Activated CD4-positive, alpha-beta T cell treated with anti-CD3 and anti-CD28 coated beads, Interleukin-2, amount 10 ng/mL, durations not matched to agents 24 days and 14 days (primary cell): ENCODE results near the gene FAM107B. TPM values are rescaled to one million over a fixed set of nuclear protein-coding genes. Genes with fewer than 3 reads are reported as not detected.
A peak's percentile ranks its signal among the peaks of the same experiment; 100 is the strongest.

Source experiments
- DNase-seq: peaks from one replicate; pipeline ENCODE4 v3.0.0; 2022
- H3K27ac Mint-ChIP-seq: one replicate; pipeline ENCODE4 v1.8.0; 2022; ENCODE audit warnings: mild to moderate bottlenecking, mixed read lengths
- H3K27me3 Mint-ChIP-seq: one replicate; pipeline ENCODE4 v1.8.0; 2022; ENCODE audit warnings: mixed read lengths
- H3K36me3 Mint-ChIP-seq: one replicate; pipeline ENCODE4 v1.8.0; 2022; ENCODE audit warnings: low read depth, mild to moderate bottlenecking, mixed read lengths
- H3K4me1 Mint-ChIP-seq: one replicate; pipeline ENCODE4 v1.8.0; 2021; ENCODE audit warnings: mixed read lengths
- H3K4me3 Mint-ChIP-seq: one replicate; pipeline ENCODE4 v1.8.0; 2022; ENCODE audit warnings: mild to moderate bottlenecking, moderate library complexity, mixed read lengths
- H3K9me3 Mint-ChIP-seq: one replicate; pipeline ENCODE4 v1.8.0; 2021; ENCODE audit warnings: mixed read lengths
- intact Hi-C: fragments of 100-400 bp; cut with micrococcal nuclease; formaldehyde crosslinking; loops from one replicate; pipeline ENCODE4 v1.15.1; 2023
- total RNA-seq: library from RNA; stranded (reverse); gene quantifications from 2 replicates; pipeline ENCODE4 v1.2.3, GENCODE V29; 2022

FAM107B gene
- total RNA-seq, 1 donor from 2014 or later: 113 TPM

GRCh38 chr10:14687340-14687739 lies 87.4 kb downstream of the FAM107B start:
- H3K4me1 Mint-ChIP-seq: peaks cover 19% of the 10 kb centered on the region
- no peaks in the 10 kb centered on the region for H3K36me3 Mint-ChIP-seq
- H3K4me3 Mint-ChIP-seq: no peak overlapping the region
- no peaks in the 10 kb centered on the region for H3K27me3 Mint-ChIP-seq
- intact Hi-C loops: no loop called here
- H3K9me3 Mint-ChIP-seq: no peaks in the 10 kb centered on the region
- no peak overlapping the region for H3K27ac Mint-ChIP-seq
- DNase-seq: no peak

GRCh38 chr10:14686356-14686755 lies 88.3 kb downstream of the FAM107B start:
- no peak for DNase-seq
- Mint-ChIP-seq H3K27me3 (no peaks in the 10 kb centered on the region), H3K36me3 (no peaks in the 10 kb centered on the region), H3K4me1 (peaks cover 19% of the 10 kb centered on the region), H3K4me3 (no peak overlapping the region), H3K9me3 (no peaks in the 10 kb centered on the region), H3K27ac (no peak overlapping the region)
- intact Hi-C loops: loop anchor here (1.0 kb wide), 1 partner anchor 26 kb away; no protein-coding TSS in a partner anchor

- intact Hi-C loops: no loop called here
- H3K4me1 Mint-ChIP-seq: peaks cover 19% of the 10 kb centered on the region
- no peak for DNase-seq
- no peaks in the 10 kb centered on the region for H3K27me3 Mint-ChIP-seq
- no peak overlapping the region for H3K27ac Mint-ChIP-seq
- H3K4me3 Mint-ChIP-seq: no peak overlapping the region
- H3K9me3 Mint-ChIP-seq: no peaks in the 10 kb centered on the region
- H3K36me3 Mint-ChIP-seq: no peaks in the 10 kb centered on the region
Observed at GRCh38 chr10:14684354-14684753, 90.3 kb downstream of the FAM107B start.

GRCh38 chr10:14683256-14683655 lies 91.4 kb downstream of the FAM107B start:
- Mint-ChIP-seq H3K4me3 (no peak overlapping the region), H3K4me1 (peaks cover 13% of the 10 kb centered on the region), H3K36me3 (no peaks in the 10 kb centered on the region), H3K9me3 (no peaks in the 10 kb centered on the region), H3K27me3 (no peaks in the 10 kb centered on the region), H3K27ac (peak overlapping the region; percentile 39)
- intact Hi-C loops: no loop called here
- DNase-seq: no peak

GRCh38 chr10:14681802-14682201 lies 92.9 kb downstream of the FAM107B start:
- no peaks in the 10 kb centered on the region for H3K27me3 Mint-ChIP-seq
- no peak overlapping the region for H3K27ac Mint-ChIP-seq
- peaks cover 7% of the 10 kb centered on the region for H3K4me1 Mint-ChIP-seq
- no peaks in the 10 kb centered on the region for H3K9me3 Mint-ChIP-seq
- H3K36me3 Mint-ChIP-seq: no peaks in the 10 kb centered on the region
- no peak for DNase-seq
- H3K4me3 Mint-ChIP-seq: no peak overlapping the region
- intact Hi-C loops: no loop called here

GRCh38 chr10:14681305-14681704 lies 93.4 kb downstream of the FAM107B start:
- H3K27ac Mint-ChIP-seq: no peak overlapping the region
- DNase-seq: no peak
- peaks cover 4% of the 10 kb centered on the region for H3K4me1 Mint-ChIP-seq

GRCh38 chr10:14678637-14679036 lies 96.1 kb downstream of the FAM107B start:
- no peak for DNase-seq
- H3K4me3 Mint-ChIP-seq: no peak overlapping the region
- H3K9me3 Mint-ChIP-seq: no peaks in the 10 kb centered on the region
- intact Hi-C loops: no loop called here
- no peak overlapping the region for H3K27ac Mint-ChIP-seq
- H3K36me3 Mint-ChIP-seq: no peaks in the 10 kb centered on the region
- no peaks in the 10 kb centered on the region for H3K4me1 Mint-ChIP-seq
- peaks cover 1% of the 10 kb centered on the region for H3K27me3 Mint-ChIP-seq

More at GRCh38 chr10:14681305-14681704, 93.4 kb downstream of the FAM107B start:
- no peaks in the 10 kb centered on the region for H3K27me3 Mint-ChIP-seq
- H3K9me3 Mint-ChIP-seq: no peaks in the 10 kb centered on the region
- no peaks in the 10 kb centered on the region for H3K36me3 Mint-ChIP-seq
- no peak overlapping the region for H3K4me3 Mint-ChIP-seq
- intact Hi-C loops: no loop called here

- H3K27ac Mint-ChIP-seq: no peak overlapping the region
- H3K4me3 Mint-ChIP-seq: no peak overlapping the region
- peaks cover 3% of the 10 kb centered on the region for H3K27me3 Mint-ChIP-seq
- H3K9me3 Mint-ChIP-seq: no peaks in the 10 kb centered on the region
- no peaks in the 10 kb centered on the region for H3K36me3 Mint-ChIP-seq
- intact Hi-C loops: no loop called here
- H3K4me1 Mint-ChIP-seq: no peaks in the 10 kb centered on the region
- DNase-seq: no peak
Observed at GRCh38 chr10:14676732-14677131, 98.0 kb downstream of the FAM107B start.

GRCh38 chr10:14674376-14675050 lies 100.2 kb downstream of the FAM107B start:
- Mint-ChIP-seq H3K36me3 (no peaks in the 10 kb centered on the region), H3K27me3 (peaks cover 3% of the 10 kb centered on the region), H3K4me1 (peaks cover 2% of the 10 kb centered on the region), H3K27ac (no peak overlapping the region), H3K9me3 (peaks cover 7% of the 10 kb centered on the region), H3K4me3 (no peak overlapping the region)
- intact Hi-C loops: no loop called here
- DNase-seq: no peak

GRCh38 chr10:14673189-14673861 lies 101.4 kb downstream of the FAM107B start:
- peaks cover 9% of the 10 kb centered on the region for H3K9me3 Mint-ChIP-seq
- intact Hi-C loops: no loop called here
- DNase-seq: no peak
- H3K27me3 Mint-ChIP-seq: peaks cover 3% of the 10 kb centered on the region
- H3K36me3 Mint-ChIP-seq: no peaks in the 10 kb centered on the region
- peaks cover 7% of the 10 kb centered on the region for H3K4me1 Mint-ChIP-seq
- no peak overlapping the region for H3K4me3 Mint-ChIP-seq
- no peak overlapping the region for H3K27ac Mint-ChIP-seq

GRCh38 chr10:14671386-14671831 lies 103.3 kb downstream of the FAM107B start:
- Mint-ChIP-seq H3K27me3 (peaks cover 3% of the 10 kb centered on the region), H3K36me3 (no peaks in the 10 kb centered on the region), H3K4me3 (no peak overlapping the region), H3K4me1 (peaks cover 7% of the 10 kb centered on the region), H3K9me3 (peaks cover 15% of the 10 kb centered on the region), H3K27ac (no peak overlapping the region)
- intact Hi-C loops: no loop called here
- no peak for DNase-seq

- H3K4me1 Mint-ChIP-seq: peaks cover 7% of the 10 kb centered on the region
- peaks cover 6% of the 10 kb centered on the region for H3K36me3 Mint-ChIP-seq
- no peak overlapping the region for H3K4me3 Mint-ChIP-seq
- peaks cover 22% of the 10 kb centered on the region for H3K9me3 Mint-ChIP-seq
- DNase-seq: no peak
- peaks cover 3% of the 10 kb centered on the region for H3K27me3 Mint-ChIP-seq
- H3K27ac Mint-ChIP-seq: no peak overlapping the region
- intact Hi-C loops: no loop called here
Observed at GRCh38 chr10:14670551-14671240, 104.0 kb downstream of the FAM107B start.

- no peak overlapping the region for H3K27ac Mint-ChIP-seq
- intact Hi-C loops: loop anchor here (10.0 kb wide), 1 partner anchor 485 kb away; no protein-coding TSS in a partner anchor
- H3K9me3 Mint-ChIP-seq: peaks cover 29% of the 10 kb centered on the region
- peaks cover 3% of the 10 kb centered on the region for H3K27me3 Mint-ChIP-seq
- H3K4me1 Mint-ChIP-seq: peaks cover 8% of the 10 kb centered on the region
- no peak overlapping the region for H3K4me3 Mint-ChIP-seq
- DNase-seq: no peak
- peaks cover 6% of the 10 kb centered on the region for H3K36me3 Mint-ChIP-seq
Observed at GRCh38 chr10:14669576-14669975, 105.1 kb downstream of the FAM107B start.

GRCh38 chr10:14667781-14668180 lies 106.9 kb downstream of the FAM107B start:
- peaks cover 6% of the 10 kb centered on the region for H3K36me3 Mint-ChIP-seq
- H3K27ac Mint-ChIP-seq: no peak overlapping the region
- peaks cover 16% of the 10 kb centered on the region for H3K4me1 Mint-ChIP-seq
- H3K4me3 Mint-ChIP-seq: no peak overlapping the region
- no peaks in the 10 kb centered on the region for H3K27me3 Mint-ChIP-seq
- H3K9me3 Mint-ChIP-seq: peaks cover 37% of the 10 kb centered on the region
- no peak for DNase-seq
- intact Hi-C loops: loop anchor here (10.0 kb wide), 1 partner anchor 483 kb away; no protein-coding TSS in a partner anchor
